HCT116 (cell line): ENCODE data around the gene FAM193A.

ENCODE experiments used
- CEBPB ChIP-seq: IDR thresholded peaks from 2 replicates; pipeline ENCODE4 v1.6.1; 2012; ENCODE audit warnings: low read depth
- EZH2 ChIP-seq: fragments of 200-600 bp; sonication (generic); IDR thresholded peaks from 2 replicates; pipeline ENCODE4 v1.6.1; 2017; ENCODE audit warnings: antibody characterized with exemption, mixed run types
- EZH2phosphoT487 ChIP-seq: fragments of 200-600 bp; IDR thresholded peaks from 2 replicates; pipeline ENCODE4 v1.6.1; 2018; ENCODE audit warnings: antibody characterized with exemption, borderline replicate concordance
- POLR2AphosphoS5 ChIP-seq: IDR thresholded peaks from 2 replicates; pipeline ENCODE4 v1.6.1; 2011; ENCODE audit warnings: mild to moderate bottlenecking, low read depth, low read length, moderate library complexity
- TF ChIP-seq, protein P1 (sequence below), 3 experiments: fragments of 200-600 bp in 1 of 3; sonication (generic) in 1 of 3; IDR thresholded peaks in 2 of 3; conservative IDR thresholded peaks in 1 of 3; 2 replicates each; pipeline ENCODE4 v1.5.1; 2012 to 2017; ENCODE audit warnings: low read depth in 2 of 3, low read length in 2 of 3, antibody characterized with exemption in 1 of 3, borderline replicate concordance in 1 of 3, control low read depth in 1 of 3, mild to moderate bottlenecking in 1 of 3, mixed read lengths in 1 of 3, mixed run types in 1 of 3, moderate library complexity in 1 of 3; ENCODE audit not compliant: insufficient read depth in 1 of 3

DNA sequence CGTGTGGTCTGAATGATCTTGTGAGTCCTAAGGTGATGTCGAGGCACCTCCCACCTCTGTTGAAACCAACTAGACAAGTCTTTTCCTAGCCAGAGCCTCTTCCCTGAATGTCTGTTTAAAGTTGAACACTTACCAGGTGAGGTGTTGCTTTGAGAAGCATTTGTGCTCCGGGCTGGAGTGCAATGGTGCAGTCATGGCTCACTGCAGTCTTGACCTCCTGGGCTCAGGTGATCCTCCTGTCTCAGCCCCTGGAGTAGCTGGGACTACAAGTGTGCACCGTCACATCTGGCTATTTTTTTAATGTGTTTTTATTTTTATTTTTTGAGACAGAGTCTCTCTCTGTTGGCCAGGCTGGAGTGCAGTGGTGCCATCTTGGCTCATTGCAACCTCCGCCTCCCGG is 49.5 kb upstream of the FAM193A start:
- TF ChIP-seq, protein P1, sequence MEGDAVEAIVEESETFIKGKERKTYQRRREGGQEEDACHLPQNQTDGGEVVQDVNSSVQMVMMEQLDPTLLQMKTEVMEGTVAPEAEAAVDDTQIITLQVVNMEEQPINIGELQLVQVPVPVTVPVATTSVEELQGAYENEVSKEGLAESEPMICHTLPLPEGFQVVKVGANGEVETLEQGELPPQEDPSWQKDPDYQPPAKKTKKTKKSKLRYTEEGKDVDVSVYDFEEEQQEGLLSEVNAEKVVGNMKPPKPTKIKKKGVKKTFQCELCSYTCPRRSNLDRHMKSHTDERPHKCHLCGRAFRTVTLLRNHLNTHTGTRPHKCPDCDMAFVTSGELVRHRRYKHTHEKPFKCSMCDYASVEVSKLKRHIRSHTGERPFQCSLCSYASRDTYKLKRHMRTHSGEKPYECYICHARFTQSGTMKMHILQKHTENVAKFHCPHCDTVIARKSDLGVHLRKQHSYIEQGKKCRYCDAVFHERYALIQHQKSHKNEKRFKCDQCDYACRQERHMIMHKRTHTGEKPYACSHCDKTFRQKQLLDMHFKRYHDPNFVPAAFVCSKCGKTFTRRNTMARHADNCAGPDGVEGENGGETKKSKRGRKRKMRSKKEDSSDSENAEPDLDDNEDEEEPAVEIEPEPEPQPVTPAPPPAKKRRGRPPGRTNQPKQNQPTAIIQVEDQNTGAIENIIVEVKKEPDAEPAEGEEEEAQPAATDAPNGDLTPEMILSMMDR (IDR thresholded peaks at IDR 0.05 in 2 of 3, conservative IDR thresholded peaks at IDR 0.05 in 1 of 3; ENCODE audit: borderline replicate concordance in 1 of 3, insufficient read depth in 1 of 3, low read depth in 2 of 3, low read length in 2 of 3) = no peak
- TF ChIP-seq CEBPB (no peak), EZH2phosphoT487 (no peak), POLR2AphosphoS5 (no peak), EZH2 (no peak)
